ENCODE data around the gene UQCRFS1.

DNA sequence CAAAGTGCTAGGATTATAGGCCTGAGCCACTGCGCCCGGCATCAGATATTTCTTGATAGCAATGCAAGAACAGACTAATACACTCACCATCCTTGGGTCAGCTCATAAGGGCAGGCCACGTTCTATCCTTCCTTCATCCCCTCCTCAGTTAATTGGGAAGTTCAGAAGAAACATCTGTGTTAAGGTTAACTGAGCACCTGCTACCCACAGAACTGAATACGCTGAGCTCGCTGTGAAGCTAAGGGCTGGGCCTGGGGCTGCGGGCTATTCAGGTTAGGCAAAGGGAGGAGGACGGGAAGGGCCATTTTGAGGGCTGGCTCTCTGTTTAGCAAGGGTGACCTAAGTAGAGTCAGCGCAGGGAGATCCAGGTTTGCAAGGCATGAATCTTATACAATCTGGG is 43.0 kb upstream of the UQCRFS1 start:
- TF ChIP-seq, protein P1, sequence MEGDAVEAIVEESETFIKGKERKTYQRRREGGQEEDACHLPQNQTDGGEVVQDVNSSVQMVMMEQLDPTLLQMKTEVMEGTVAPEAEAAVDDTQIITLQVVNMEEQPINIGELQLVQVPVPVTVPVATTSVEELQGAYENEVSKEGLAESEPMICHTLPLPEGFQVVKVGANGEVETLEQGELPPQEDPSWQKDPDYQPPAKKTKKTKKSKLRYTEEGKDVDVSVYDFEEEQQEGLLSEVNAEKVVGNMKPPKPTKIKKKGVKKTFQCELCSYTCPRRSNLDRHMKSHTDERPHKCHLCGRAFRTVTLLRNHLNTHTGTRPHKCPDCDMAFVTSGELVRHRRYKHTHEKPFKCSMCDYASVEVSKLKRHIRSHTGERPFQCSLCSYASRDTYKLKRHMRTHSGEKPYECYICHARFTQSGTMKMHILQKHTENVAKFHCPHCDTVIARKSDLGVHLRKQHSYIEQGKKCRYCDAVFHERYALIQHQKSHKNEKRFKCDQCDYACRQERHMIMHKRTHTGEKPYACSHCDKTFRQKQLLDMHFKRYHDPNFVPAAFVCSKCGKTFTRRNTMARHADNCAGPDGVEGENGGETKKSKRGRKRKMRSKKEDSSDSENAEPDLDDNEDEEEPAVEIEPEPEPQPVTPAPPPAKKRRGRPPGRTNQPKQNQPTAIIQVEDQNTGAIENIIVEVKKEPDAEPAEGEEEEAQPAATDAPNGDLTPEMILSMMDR (IDR thresholded peaks at IDR 0.05), result no peak
- no peak for TF ChIP-seq POLR2A (IDR thresholded peaks at IDR 0.05)
